Cardiac fibroblast (primary cell): ENCODE results near the gene ARNT2.
A peak's percentile ranks its signal among the peaks of the same experiment; 100 is the strongest.

Experiments
- DNase-seq, 2 donors: peaks; one replicate each; pipeline versions ENCODE4 v3.0.0 to v3.0.0-alpha.2; 2010; ENCODE audit warnings: low read depth in 2 of 2
- H3K4me3 ChIP-seq, 2 donors: replicated peaks in 1 of 2; 1 replicate in 1 of 2; 2 replicates in 1 of 2; pipeline ENCODE4 v1.5.1; 2011; ENCODE audit warnings: low read depth in 2 of 2, low read length in 2 of 2, mild to moderate bottlenecking in 2 of 2, moderate library complexity in 1 of 2
- TF ChIP-seq, protein P1 (sequence below): IDR thresholded peaks from one replicate; pipeline ENCODE4 v1.5.1; 2011; ENCODE audit warnings: low read depth, mild to moderate bottlenecking, low read length, inconsistent platforms

ARNT2 gene

DNA sequence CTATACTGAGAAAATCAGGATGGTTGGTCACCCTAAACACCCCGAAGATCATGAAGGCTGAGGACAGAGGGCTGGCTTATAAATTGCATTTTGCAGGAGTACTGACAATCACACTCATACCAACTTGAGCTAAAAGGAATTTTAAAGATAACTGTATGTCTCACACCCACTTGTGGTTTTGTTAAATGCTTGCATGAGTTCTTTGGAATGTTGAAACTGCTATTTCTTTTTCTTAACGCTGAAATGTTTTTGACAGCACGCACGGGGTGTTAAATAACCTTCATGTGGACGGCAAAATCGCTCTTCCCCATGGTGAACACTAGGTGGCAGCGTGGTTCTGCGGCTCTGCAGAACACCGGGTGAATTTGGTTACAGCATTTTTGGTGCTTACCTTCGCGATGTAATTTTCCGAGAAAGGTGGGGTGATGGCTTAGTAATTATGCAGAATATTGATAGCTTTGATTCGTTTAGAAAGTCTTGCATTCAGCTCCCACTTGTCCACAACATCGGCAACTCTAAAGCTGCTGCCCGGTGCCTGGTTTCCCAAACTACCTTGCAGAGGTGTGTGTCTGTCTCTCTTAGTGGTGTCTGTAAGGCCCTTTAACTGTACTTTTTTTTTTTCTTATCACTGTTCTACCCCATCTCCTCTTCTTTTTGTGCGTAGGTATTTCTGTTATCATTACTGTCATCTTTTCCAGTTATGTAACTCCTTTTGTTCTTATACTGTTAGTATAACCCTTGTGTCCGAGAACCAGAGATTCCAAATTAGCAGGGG lies 51.7 kb downstream of the ARNT2 start:
- TF ChIP-seq, protein P1, sequence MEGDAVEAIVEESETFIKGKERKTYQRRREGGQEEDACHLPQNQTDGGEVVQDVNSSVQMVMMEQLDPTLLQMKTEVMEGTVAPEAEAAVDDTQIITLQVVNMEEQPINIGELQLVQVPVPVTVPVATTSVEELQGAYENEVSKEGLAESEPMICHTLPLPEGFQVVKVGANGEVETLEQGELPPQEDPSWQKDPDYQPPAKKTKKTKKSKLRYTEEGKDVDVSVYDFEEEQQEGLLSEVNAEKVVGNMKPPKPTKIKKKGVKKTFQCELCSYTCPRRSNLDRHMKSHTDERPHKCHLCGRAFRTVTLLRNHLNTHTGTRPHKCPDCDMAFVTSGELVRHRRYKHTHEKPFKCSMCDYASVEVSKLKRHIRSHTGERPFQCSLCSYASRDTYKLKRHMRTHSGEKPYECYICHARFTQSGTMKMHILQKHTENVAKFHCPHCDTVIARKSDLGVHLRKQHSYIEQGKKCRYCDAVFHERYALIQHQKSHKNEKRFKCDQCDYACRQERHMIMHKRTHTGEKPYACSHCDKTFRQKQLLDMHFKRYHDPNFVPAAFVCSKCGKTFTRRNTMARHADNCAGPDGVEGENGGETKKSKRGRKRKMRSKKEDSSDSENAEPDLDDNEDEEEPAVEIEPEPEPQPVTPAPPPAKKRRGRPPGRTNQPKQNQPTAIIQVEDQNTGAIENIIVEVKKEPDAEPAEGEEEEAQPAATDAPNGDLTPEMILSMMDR, result peak; percentile 94
- DNase-seq, result peak; percentile 92 to 97
- H3K4me3 ChIP-seq, result no peak overlapping the region

DNA sequence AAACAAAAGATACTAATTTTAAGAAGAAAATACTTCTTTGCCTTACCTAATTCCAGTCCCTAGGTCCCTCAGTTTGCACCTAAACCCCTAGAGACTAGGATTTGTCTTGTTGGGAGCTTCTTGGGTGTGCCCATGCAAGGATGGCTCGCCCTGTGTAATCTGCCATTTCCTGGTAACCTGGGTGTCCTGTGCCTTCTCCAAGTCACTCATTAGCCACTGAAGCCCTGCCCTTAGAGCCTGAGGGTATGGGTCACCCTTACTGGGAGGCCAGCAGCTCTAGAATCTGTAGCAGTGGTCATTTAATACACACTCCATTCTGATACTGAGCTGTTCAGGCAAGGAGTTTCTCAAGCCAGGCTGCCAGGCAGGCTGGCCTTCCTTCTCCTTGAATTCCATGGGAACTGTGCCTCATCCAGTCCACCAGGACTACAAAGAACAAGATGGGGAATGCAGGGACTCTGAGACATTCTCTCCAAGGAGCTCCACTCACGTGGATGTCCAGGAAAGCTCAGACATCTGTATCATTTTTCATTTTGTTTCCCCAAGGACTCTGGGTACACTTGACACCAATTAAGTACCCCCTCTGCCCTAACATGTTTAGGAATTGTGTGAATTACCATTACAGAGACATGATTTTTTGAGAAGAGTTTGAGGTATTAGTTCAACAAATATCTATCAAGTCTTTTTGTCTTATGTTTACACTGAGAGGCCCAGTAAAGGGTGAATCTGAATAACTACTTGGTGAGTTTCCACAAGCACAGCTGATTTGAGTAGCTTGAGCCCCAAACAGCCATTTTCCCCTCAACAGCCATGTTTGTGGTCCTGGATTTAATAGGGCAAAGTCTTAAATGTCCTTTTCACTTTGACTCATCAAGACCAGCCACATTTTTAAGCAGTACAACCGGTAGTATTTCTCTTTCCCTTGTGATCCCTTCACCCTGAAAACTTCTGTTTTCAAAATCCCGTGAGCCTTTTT lies 52.6 kb downstream of the ARNT2 start:
- TF ChIP-seq, protein P1, result no peak
- peak in 1 of 2 donors; percentile 32 for DNase-seq

DNA sequence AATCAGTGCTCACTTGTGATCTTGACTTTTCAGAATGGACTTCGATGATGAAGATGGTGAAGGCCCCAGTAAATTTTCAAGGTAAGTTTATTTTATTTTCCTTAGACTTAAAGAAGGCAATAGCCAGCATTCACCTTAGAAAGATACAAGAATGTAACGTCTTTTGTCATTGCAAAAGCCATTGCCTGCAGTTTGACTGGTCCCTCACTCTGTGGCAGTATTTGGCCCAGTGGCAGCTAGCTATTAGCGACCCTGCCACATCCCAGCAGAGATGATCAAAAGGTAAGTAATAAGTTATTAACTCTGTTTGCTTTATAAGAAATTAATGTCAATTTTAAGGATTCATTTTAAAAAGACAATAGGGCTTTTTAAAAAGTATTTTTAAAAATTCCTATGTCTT lies 53.7 kb downstream of the ARNT2 start:
- TF ChIP-seq, protein P1, result no peak
- DNase-seq, result no peak
- H3K4me3 ChIP-seq, result no peak overlapping the region

More for the DNA sequence above, 52.6 kb downstream of the ARNT2 start:
- H3K4me3 ChIP-seq, result no peak overlapping the region

DNA sequence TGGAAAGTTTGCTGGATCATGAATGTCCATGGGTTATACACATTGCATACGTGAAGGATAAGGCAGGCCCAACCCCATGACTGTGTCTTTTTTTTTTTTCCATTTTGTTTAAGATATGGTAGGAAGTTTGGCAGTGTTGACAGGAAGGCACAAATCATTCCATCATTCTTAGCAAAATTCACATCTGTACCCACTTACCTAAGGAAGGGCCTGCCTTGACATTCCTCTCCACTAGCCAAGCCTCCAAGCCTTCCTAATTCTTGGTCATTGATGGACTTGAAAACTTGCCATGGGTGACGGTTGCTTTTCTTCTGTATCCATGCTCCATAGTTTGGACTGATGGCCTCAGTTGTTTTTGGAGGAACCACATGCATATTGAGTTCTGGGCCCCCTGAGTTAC lies 54.4 kb downstream of the ARNT2 start:
- no peak for DNase-seq
- no peak overlapping the region for H3K4me3 ChIP-seq
- TF ChIP-seq, protein P1, result no peak

DNA sequence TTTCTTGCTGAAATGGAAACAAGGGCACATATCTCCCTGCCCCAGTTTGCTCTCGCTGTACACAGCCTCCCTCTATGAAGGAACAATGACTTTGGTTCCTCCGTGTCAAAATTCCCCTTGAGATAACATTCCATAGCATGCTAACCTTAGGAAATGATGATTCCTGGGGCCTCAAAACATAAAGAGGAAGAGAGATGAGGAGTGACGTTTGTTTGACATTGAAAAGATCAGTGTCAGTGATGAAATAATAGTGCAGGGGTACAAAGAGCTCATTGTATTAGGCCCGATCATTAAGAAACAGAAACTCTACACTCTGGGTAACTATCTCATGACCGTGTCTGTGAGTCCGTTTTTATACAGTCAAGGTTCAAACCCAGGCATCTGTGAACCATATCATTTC lies 55.2 kb downstream of the ARNT2 start:
- no peak overlapping the region for H3K4me3 ChIP-seq
- DNase-seq, result no peak
- TF ChIP-seq, protein P1, result no peak

DNA sequence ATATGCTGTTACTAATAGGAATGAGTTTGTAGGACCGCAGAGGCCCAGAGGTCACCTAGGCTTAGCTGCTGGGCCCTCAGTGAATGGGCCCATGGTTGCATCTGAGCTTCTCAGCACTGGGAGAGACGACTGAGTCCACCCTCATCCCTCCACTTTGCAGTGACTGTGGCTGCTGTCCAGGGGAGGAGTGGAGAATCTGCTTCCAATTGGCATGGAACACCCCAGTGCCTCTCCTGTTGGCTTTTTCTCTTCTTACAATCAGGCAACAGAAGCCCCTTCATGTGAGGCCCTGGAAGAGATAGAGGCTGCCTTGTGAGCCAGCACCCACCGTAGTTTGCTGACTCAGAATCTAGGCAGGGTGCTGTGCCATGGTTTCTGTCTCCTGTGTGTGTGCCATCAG lies 55.6 kb downstream of the ARNT2 start:
- no peak overlapping the region for H3K4me3 ChIP-seq
- TF ChIP-seq, protein P1, result no peak
- DNase-seq, result no peak
